ENCODE measurements around the gene ALDH18A1.

The ALDH18A1 gene

DNA sequence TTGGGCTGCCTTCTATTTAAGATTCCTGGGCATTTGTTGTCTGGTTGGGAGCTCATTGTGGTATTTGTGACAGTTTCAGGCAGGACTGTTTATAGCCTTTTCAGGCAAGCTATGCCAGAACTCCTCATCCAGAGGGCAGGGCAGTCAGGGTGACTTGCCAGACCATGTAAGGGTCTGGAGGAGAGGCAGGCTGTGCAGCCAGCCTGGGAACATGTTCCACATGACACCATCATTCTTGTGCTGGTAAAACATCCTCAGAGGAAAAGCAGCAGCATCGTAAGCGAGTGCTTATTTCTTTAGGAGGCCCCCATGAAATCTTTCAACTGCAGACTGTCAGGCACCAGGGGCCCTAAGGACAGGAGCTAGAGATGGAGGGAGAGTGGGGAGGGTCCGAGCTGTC, 51.3 kb downstream of the ALDH18A1 start:
- no peak overlapping the region for H3K4me3 ChIP-seq (ENCODE audit: low read depth, low read length)
- TF ChIP-seq POLR2A (IDR thresholded peaks at IDR 0.05; ENCODE audit: extremely low read depth, insufficient read length) = no peak
- TF ChIP-seq, protein P1, sequence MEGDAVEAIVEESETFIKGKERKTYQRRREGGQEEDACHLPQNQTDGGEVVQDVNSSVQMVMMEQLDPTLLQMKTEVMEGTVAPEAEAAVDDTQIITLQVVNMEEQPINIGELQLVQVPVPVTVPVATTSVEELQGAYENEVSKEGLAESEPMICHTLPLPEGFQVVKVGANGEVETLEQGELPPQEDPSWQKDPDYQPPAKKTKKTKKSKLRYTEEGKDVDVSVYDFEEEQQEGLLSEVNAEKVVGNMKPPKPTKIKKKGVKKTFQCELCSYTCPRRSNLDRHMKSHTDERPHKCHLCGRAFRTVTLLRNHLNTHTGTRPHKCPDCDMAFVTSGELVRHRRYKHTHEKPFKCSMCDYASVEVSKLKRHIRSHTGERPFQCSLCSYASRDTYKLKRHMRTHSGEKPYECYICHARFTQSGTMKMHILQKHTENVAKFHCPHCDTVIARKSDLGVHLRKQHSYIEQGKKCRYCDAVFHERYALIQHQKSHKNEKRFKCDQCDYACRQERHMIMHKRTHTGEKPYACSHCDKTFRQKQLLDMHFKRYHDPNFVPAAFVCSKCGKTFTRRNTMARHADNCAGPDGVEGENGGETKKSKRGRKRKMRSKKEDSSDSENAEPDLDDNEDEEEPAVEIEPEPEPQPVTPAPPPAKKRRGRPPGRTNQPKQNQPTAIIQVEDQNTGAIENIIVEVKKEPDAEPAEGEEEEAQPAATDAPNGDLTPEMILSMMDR (IDR thresholded peaks at IDR 0.05; ENCODE audit: low read depth, low read length) = no peak
- TF ChIP-seq MYC (IDR thresholded peaks at IDR 0.05; ENCODE audit: low read depth, low read length) = no peak
- TF ChIP-seq, protein P2, sequence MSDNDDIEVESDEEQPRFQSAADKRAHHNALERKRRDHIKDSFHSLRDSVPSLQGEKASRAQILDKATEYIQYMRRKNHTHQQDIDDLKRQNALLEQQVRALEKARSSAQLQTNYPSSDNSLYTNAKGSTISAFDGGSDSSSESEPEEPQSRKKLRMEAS (IDR thresholded peaks at IDR 0.05; ENCODE audit: low read depth, low read length) = no peak
- DNase-seq (ENCODE audit: low read depth) = no peak

DNA sequence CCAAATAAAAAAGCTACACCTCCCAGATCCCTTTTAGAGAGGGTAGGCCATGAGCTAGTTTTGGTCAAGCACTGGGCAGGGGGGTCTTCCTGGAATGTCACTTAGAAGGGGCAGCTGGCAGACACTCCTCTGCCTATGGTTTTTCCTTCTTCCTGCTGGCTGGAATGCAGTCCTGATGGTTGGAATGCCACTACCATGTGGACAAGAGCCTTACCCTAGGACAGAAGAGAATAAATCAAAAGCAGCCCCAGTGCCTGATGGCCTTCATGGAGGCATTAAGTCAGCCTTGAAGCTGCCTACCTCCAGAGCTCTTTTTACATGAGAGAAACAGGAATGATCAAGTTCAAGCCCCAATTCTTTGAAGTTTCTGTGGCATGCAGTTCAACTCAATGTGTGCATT, 51.9 kb downstream of the ALDH18A1 start:
- no peak overlapping the region for H3K4me3 ChIP-seq (ENCODE audit: low read depth, low read length)
- TF ChIP-seq, protein P2 (IDR thresholded peaks at IDR 0.05; ENCODE audit: low read depth, low read length) = no peak
- TF ChIP-seq, protein P1 (IDR thresholded peaks at IDR 0.05; ENCODE audit: low read depth, low read length) = no peak
- TF ChIP-seq POLR2A (IDR thresholded peaks at IDR 0.05; ENCODE audit: extremely low read depth, insufficient read length) = no peak
- no peak for TF ChIP-seq MYC (IDR thresholded peaks at IDR 0.05; ENCODE audit: low read depth, low read length)
- DNase-seq (ENCODE audit: low read depth) = no peak

DNA sequence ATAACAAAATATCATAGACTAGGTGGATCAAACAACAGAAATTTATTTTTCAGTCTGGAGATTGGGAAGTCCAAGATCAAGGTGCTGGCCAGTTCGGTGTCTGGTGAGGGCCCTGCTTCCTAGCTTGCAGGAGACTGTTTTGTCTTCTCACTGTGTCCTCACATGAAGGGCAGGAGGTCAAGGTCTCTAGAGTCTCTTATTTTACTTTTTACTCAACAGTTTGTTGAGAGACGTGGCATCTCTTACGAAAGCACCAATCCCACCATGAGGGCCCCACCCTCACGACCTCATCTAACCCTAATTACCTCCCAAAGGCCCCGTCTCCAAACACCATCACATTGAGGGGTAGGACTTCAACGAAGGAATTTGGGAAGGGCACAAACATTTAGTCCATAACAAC, 54.1 kb downstream of the ALDH18A1 start:
- DNase-seq (ENCODE audit: low read depth) = peak; percentile 31
- H3K4me3 ChIP-seq (ENCODE audit: low read depth, low read length) = no peak overlapping the region
- TF ChIP-seq, protein P1 (IDR thresholded peaks at IDR 0.05; ENCODE audit: low read depth, low read length) = no peak
- no peak for TF ChIP-seq POLR2A (IDR thresholded peaks at IDR 0.05; ENCODE audit: extremely low read depth, insufficient read length)
- TF ChIP-seq, protein P2 (IDR thresholded peaks at IDR 0.05; ENCODE audit: low read depth, low read length) = no peak
- TF ChIP-seq MYC (IDR thresholded peaks at IDR 0.05; ENCODE audit: low read depth, low read length) = no peak

DNA sequence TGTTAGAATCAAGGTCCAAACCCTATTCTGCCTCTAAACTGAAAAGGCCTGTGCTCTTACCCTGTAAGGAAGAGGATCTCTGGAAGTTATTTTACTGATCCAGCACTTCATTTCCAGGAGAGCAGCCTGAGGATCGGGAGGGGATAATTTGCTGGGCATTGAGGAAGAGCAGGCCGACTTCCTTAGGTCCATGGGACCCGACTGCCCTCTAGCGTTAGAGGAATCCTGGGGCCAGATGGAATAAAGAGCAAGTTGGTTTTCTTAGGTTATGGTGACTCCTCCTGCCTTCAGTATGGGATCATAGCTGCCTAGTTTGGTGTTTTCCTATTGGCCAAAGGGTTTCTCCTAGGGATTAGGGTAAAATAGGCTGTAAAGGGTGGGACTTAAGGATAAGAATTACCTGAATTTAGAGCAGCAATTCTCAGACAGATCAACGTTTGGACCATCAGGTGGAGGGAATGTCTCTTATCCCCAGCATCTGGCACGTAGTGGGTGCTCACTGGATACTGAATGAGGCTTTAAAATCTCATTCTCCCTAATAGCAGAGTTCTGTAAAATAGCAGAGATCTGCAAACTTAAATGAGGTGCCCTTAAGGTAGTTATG, 55.3 kb downstream of the ALDH18A1 start:
- TF ChIP-seq, protein P2 (IDR thresholded peaks at IDR 0.05; ENCODE audit: low read depth, low read length) = no peak
- TF ChIP-seq MYC (IDR thresholded peaks at IDR 0.05; ENCODE audit: low read depth, low read length) (no peak), POLR2A (IDR thresholded peaks at IDR 0.05; ENCODE audit: extremely low read depth, insufficient read length) (no peak)
- TF ChIP-seq, protein P1 (IDR thresholded peaks at IDR 0.05; ENCODE audit: low read depth, low read length) = peak; percentile 97
- peak; percentile 80 for DNase-seq (ENCODE audit: low read depth)
- H3K4me3 ChIP-seq (ENCODE audit: low read depth, low read length) = no peak overlapping the region

DNA sequence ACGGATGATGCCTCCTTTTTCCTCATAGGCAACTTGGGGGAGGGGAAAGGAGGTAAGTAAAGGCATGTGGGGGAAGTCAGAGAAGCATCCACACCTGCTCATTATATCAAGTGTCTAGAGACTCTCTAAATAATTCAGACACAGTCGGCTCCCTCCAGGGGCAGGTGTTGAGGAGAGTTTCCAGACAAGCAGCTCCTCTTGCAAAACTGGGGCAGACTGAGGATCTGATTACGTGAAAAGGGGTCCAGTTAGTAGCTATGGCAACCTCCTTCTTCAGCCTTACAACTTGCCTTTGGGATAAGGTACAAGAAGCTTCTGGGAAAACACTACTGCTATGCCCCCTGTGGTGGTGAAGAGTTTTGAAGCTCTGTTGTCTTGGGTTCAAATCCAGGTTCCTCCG, 56.4 kb downstream of the ALDH18A1 start:
- H3K4me3 ChIP-seq (ENCODE audit: low read depth, low read length) = no peak overlapping the region
- no peak for DNase-seq (ENCODE audit: low read depth)
- TF ChIP-seq, protein P1 (IDR thresholded peaks at IDR 0.05; ENCODE audit: low read depth, low read length) = no peak
- TF ChIP-seq POLR2A (IDR thresholded peaks at IDR 0.05; ENCODE audit: extremely low read depth, insufficient read length) = no peak
- no peak for TF ChIP-seq MYC (IDR thresholded peaks at IDR 0.05; ENCODE audit: low read depth, low read length)
- TF ChIP-seq, protein P2 (IDR thresholded peaks at IDR 0.05; ENCODE audit: low read depth, low read length) = no peak

Data from NB4 (cell line).